SK-N-SH (cell line): ENCODE results near the gene KDM4C.

Experiments
- CHD2 ChIP-seq: fragments of 150-350 bp; IDR thresholded peaks from 2 replicates; pipeline ENCODE4 v1.6.1; 2018; ENCODE audit warnings: low read length; ENCODE audit not compliant: partially characterized antibody
- CTCF ChIP-seq: fragments of 200-600 bp; sonication (generic); IDR thresholded peaks from 2 replicates; pipeline ENCODE4 v1.6.1; 2017; ENCODE audit warnings: antibody characterized with exemption, mild to moderate bottlenecking, moderate library complexity
- EP300 ChIP-seq, 2 experiments: IDR thresholded peaks; 2 replicates each; pipeline versions ENCODE4 v1.4.0 to v1.6.1; 2012; ENCODE audit warnings: borderline replicate concordance in 1 of 2, low read depth in 1 of 2, low read length in 1 of 2
- EZH2phosphoT487 ChIP-seq: fragments of 200-600 bp; sonication (generic); IDR thresholded peaks from 2 replicates; pipeline ENCODE4 v1.6.1; 2017; ENCODE audit warnings: low read depth, mixed run types, mild to moderate bottlenecking, antibody characterized with exemption, moderate library complexity, borderline replicate concordance
- FOXM1 ChIP-seq: IDR thresholded peaks from 2 replicates; pipeline ENCODE4 v1.4.0; 2012; ENCODE audit warnings: low read depth, mild to moderate bottlenecking
- GABPA ChIP-seq: IDR thresholded peaks from 2 replicates; pipeline ENCODE4 v1.4.0; 2012; ENCODE audit warnings: low read depth, mild to moderate bottlenecking
- JUND ChIP-seq: IDR thresholded peaks from 2 replicates; pipeline ENCODE4 v1.4.0; 2012
- NFIC ChIP-seq: IDR thresholded peaks from 2 replicates; pipeline ENCODE4 v1.4.0; 2012; ENCODE audit warnings: borderline replicate concordance
- NRF1 ChIP-seq: IDR thresholded peaks from 2 replicates; pipeline ENCODE4 v1.6.1; 2012; ENCODE audit warnings: low read depth, mild to moderate bottlenecking, low read length
- POLR2AphosphoS5 ChIP-seq: IDR thresholded peaks from 2 replicates; pipeline ENCODE4 v1.6.1; 2012; ENCODE audit warnings: low read depth, low read length
- RAD21 ChIP-seq: IDR thresholded peaks from 2 replicates; pipeline ENCODE4 v1.6.1; 2012; ENCODE audit warnings: mild to moderate bottlenecking, low read length
- REST ChIP-seq: IDR thresholded peaks from 2 replicates; pipeline ENCODE4 v1.6.1; 2012; ENCODE audit warnings: mild to moderate bottlenecking, low read depth, low read length, moderate library complexity
- USF2 ChIP-seq: fragments of 150-350 bp; IDR thresholded peaks from 2 replicates; pipeline ENCODE4 v1.6.1; 2017; ENCODE audit warnings: antibody characterized with exemption, low read length, low read depth, borderline replicate concordance
- TF ChIP-seq, protein P1 (sequence below): IDR thresholded peaks from 2 replicates; pipeline ENCODE4 v1.4.0; 2012; ENCODE audit warnings: low read depth, borderline replicate concordance

GRCh38 chr9:7211657-7212056 lies 453.9 kb downstream of the KDM4C start:
- TF ChIP-seq EP300 (IDR thresholded peaks at IDR 0.05; ENCODE audit: borderline replicate concordance in 1 of 2, low read depth in 1 of 2, low read length in 1 of 2) (no peak), CTCF (no peak), POLR2AphosphoS5 (no peak), CHD2 (no peak), RAD21 (no peak), EZH2phosphoT487 (no peak), USF2 (no peak), REST (no peak), NRF1 (no peak), FOXM1 (no peak), GABPA (no peak), JUND (no peak), NFIC (no peak)
- TF ChIP-seq, protein P1, sequence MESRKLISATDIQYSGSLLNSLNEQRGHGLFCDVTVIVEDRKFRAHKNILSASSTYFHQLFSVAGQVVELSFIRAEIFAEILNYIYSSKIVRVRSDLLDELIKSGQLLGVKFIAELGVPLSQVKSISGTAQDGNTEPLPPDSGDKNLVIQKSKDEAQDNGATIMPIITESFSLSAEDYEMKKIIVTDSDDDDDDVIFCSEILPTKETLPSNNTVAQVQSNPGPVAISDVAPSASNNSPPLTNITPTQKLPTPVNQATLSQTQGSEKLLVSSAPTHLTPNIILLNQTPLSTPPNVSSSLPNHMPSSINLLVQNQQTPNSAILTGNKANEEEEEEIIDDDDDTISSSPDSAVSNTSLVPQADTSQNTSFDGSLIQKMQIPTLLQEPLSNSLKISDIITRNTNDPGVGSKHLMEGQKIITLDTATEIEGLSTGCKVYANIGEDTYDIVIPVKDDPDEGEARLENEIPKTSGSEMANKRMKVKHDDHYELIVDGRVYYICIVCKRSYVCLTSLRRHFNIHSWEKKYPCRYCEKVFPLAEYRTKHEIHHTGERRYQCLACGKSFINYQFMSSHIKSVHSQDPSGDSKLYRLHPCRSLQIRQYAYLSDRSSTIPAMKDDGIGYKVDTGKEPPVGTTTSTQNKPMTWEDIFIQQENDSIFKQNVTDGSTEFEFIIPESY = no peak
